Trophoblast cell (in vitro differentiated cells and primary cell): ENCODE data around the gene NKPD1.

Source experiments
- DNase-seq, 2 donors: peaks; one replicate each; pipeline ENCODE4 v3.0.0-alpha.2; 2016
- H2AFZ ChIP-seq: 2 replicates; pipeline ENCODE4 v1.6.1; 2013; ENCODE audit warnings: low read length, moderate library complexity, mild to moderate bottlenecking; ENCODE audit not compliant: insufficient read depth, poor library complexity
- H2AK5ac ChIP-seq: 2 replicates; pipeline ENCODE4 v1.6.1; 2013; ENCODE audit warnings: mild to moderate bottlenecking, low read length
- H2BK120ac ChIP-seq: 2 replicates; pipeline ENCODE4 v1.6.1; 2013; ENCODE audit warnings: low read length, mild to moderate bottlenecking, moderate library complexity; ENCODE audit not compliant: insufficient read depth, poor library complexity
- H2BK12ac ChIP-seq: 2 replicates; pipeline ENCODE4 v1.6.1; 2013; ENCODE audit warnings: mild to moderate bottlenecking, low read length, moderate library complexity
- H2BK5ac ChIP-seq: 2 replicates; pipeline ENCODE4 v1.6.1; 2013; ENCODE audit warnings: low read length, low read depth, moderate library complexity, mild to moderate bottlenecking; ENCODE audit not compliant: poor library complexity
- H3K14ac ChIP-seq: 2 replicates; pipeline ENCODE4 v1.6.1; 2013; ENCODE audit warnings: mild to moderate bottlenecking, low read length
- H3K18ac ChIP-seq: 2 replicates; pipeline ENCODE4 v1.6.1; 2013; ENCODE audit warnings: mild to moderate bottlenecking, low read length
- H3K23ac ChIP-seq: 2 replicates; pipeline ENCODE4 v1.6.1; 2013; ENCODE audit warnings: low read length
- H3K27ac ChIP-seq: 2 replicates; pipeline ENCODE4 v1.5.1; 2013; ENCODE audit warnings: low read depth, mild to moderate bottlenecking, inconsistent platforms, low read length, moderate library complexity
- H3K27me3 ChIP-seq: 2 replicates; pipeline ENCODE4 v1.6.1; 2013; ENCODE audit warnings: inconsistent platforms, mild to moderate bottlenecking, low read length, moderate library complexity; ENCODE audit not compliant: insufficient read depth
- H3K36me3 ChIP-seq, 2 experiments: 1 replicate in 1 of 2; 2 replicates in 1 of 2; pipeline ENCODE4 v1.6.1; 2013; ENCODE audit warnings: low read length in 2 of 2, mild to moderate bottlenecking in 2 of 2, moderate library complexity in 1 of 2; ENCODE audit not compliant: insufficient read depth in 2 of 2, control insufficient read depth in 1 of 2
- H3K4ac ChIP-seq: 2 replicates; pipeline ENCODE4 v1.6.1; 2013; ENCODE audit warnings: low read depth, mild to moderate bottlenecking, low read length, moderate library complexity
- H3K4me1 ChIP-seq, 2 experiments: 1 replicate in 1 of 2; 2 replicates in 1 of 2; pipeline ENCODE4 v1.6.1; 2013; ENCODE audit warnings: low read length in 2 of 2, mild to moderate bottlenecking in 2 of 2, moderate library complexity in 1 of 2; ENCODE audit not compliant: insufficient read depth in 2 of 2, control insufficient read depth in 1 of 2
- H3K4me2 ChIP-seq: 2 replicates; pipeline ENCODE4 v1.6.1; 2013; ENCODE audit warnings: inconsistent platforms, mild to moderate bottlenecking, low read length, moderate library complexity
- H3K4me3 ChIP-seq: 2 replicates; pipeline ENCODE4 v1.5.1; 2013; ENCODE audit warnings: mild to moderate bottlenecking, low read depth, low read length, inconsistent platforms
- H3K79me1 ChIP-seq: one replicate; pipeline ENCODE4 v1.6.1; 2013; ENCODE audit warnings: low read length
- H3K79me2 ChIP-seq: 2 replicates; pipeline ENCODE4 v1.6.1; 2013; ENCODE audit warnings: low read length, mild to moderate bottlenecking; ENCODE audit not compliant: control insufficient read depth, insufficient read depth, poor library complexity
- H3K9ac ChIP-seq: 2 replicates; pipeline ENCODE4 v1.6.1; 2013; ENCODE audit warnings: mild to moderate bottlenecking, low read length
- H3K9me3 ChIP-seq: 2 replicates; pipeline ENCODE4 v1.6.1; 2013; ENCODE audit warnings: low read depth, mild to moderate bottlenecking, control low read depth, inconsistent platforms, low read length; ENCODE audit not compliant: insufficient read depth
- H4K12ac ChIP-seq: 2 replicates; pipeline ENCODE4 v1.6.1; 2013; ENCODE audit warnings: low read depth, mild to moderate bottlenecking, low read length, moderate library complexity
- H4K8ac ChIP-seq: 2 replicates; pipeline ENCODE4 v1.6.1; 2013; ENCODE audit warnings: low read depth, mild to moderate bottlenecking, low read length, moderate library complexity
- H4K91ac ChIP-seq: one replicate; pipeline ENCODE4 v1.6.1; 2013; ENCODE audit warnings: low read depth, mild to moderate bottlenecking, low read length, moderate library complexity
- WGBS: extraction: QIAGEN DNeasy Blood & Tissue Kit; methylation state at CpG from one replicate; pipeline ENCODE4 v1.1.7; 2013; ENCODE audit warnings: missing lambda C conversion rate; ENCODE audit not compliant: insufficient read length, insufficient coverage; ENCODE audit errors: extremely low coverage; 5-methylcytosine and 5-hydroxymethylcytosine counted together

Gene NKPD1

DNA sequence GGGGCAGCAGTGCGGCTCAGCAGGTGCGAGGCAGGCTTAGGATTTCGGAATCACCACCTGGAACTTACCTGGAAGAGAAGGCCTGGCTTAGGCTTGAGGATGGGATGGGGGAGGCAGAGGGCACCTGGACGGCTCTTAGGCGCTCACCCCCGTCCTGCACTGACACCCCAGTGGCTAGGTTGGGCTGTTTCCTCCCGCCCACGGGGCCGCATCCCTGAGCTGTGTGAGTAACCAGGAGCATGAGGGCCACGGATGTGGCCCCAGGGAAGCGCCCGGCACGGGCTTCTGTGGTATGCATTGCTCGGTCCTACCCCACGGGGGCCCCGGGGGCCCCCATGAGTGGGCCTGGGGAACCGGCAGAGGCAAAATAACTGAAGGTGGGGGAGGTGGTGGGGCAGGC, 2.4 kb upstream of the NKPD1 start:
- Histone ChIP-seq H2BK12ac (no peak overlapping the region), H2AFZ (no peak overlapping the region), H2AK5ac (no peak overlapping the region), H4K8ac (no peak overlapping the region), H2BK120ac (no peak overlapping the region), H3K14ac (no peak overlapping the region), H4K91ac (no peak overlapping the region), H3K23ac (no peak overlapping the region), H4K12ac (no peak overlapping the region), H3K9ac (no peak overlapping the region), H3K4me3 (no peak overlapping the region), H3K79me1 (no peaks in the 10 kb centered on the region), H3K9me3 (no peaks in the 10 kb centered on the region), H3K36me3 (no peaks in the 10 kb centered on the region), H3K27ac (no peak overlapping the region), H3K79me2 (no peaks in the 10 kb centered on the region), H3K4me2 (no peak overlapping the region), H3K4me1 (peaks cover 17 to 18% of the 10 kb centered on the region in 2 experiments), H3K4ac (no peak overlapping the region), H3K27me3 (no peaks in the 10 kb centered on the region), H3K18ac (no peak overlapping the region), H2BK5ac (no peak overlapping the region)
- no CpG with 5 or more reads among the region's 17 CpGs for WGBS
- DNase-seq = no peak

- H3K9me3 ChIP-seq = no peaks in the 10 kb centered on the region
- H3K4me2 ChIP-seq = no peak overlapping the region
- no peak overlapping the region for H4K8ac ChIP-seq
- no peak overlapping the region for H3K4me3 ChIP-seq
- H3K27me3 ChIP-seq = no peaks in the 10 kb centered on the region
- peaks cover 17 to 18% of the 10 kb centered on the region in 2 experiments for H3K4me1 ChIP-seq
- H3K27ac ChIP-seq = no peak overlapping the region
- no peak overlapping the region for H2AK5ac ChIP-seq
- H3K14ac ChIP-seq = no peak overlapping the region
- DNase-seq = no peak
- no peak overlapping the region for H3K9ac ChIP-seq
- H2BK120ac ChIP-seq = no peak overlapping the region
- H2BK12ac ChIP-seq = no peak overlapping the region
- H3K18ac ChIP-seq = no peak overlapping the region
- no peak overlapping the region for H4K91ac ChIP-seq
- no peaks in the 10 kb centered on the region for H3K79me2 ChIP-seq
- H3K79me1 ChIP-seq = no peaks in the 10 kb centered on the region
- no peak overlapping the region for H4K12ac ChIP-seq
- H3K23ac ChIP-seq = no peak overlapping the region
- no peaks in the 10 kb centered on the region for H3K36me3 ChIP-seq
- no CpG with 5 or more reads among the region's 18 CpGs for WGBS
- H2AFZ ChIP-seq = no peak overlapping the region
- no peak overlapping the region for H2BK5ac ChIP-seq
- H3K4ac ChIP-seq = no peak overlapping the region
These were observed 1.9 kb upstream of the NKPD1 start for GRCh38 chr19:45162608-45163143.

DNA sequence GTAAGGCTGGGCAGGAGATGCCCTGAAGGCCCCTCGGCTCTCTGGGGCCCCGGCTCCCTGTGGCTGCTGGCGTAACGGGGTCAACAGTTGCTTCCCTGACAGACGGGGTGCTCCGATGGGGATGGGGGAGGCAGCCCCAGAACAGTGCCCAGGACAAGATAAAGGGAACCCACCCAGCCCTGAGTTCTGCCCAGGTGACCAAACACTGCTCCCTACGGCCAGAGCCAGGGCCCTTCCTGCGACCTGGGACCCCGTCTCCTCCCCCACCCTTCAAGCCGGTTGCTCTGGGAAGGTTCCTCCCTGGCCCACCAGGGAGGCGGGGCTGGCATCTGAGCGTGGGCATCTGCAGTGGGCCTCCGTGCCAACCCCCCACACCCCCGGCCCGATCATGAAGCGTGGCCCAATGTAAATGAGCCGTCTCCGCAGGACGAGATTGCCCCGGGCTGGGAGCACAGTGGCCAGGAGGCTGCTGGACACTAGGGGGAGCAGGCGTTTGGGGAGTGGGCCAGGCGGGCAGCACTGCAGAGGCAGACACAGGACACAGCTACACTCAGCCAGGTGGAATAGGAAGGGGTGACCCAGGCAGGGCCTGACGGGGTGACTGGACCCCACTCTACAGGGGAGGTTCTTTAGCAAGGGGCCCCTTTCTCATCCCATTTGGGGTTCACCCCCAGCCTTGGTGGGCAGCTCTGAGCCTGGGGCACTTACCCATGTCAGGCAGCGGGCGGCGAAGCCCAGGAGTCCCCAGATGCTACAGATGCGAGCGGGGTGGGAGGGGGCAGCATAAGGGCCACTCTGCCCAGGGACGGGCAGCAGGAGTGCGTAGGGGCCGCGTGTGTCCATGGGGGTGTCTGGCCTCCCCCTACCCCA, 1.2 kb upstream of the NKPD1 start:
- WGBS = no CpG with 5 or more reads among the region's 32 CpGs

DNA sequence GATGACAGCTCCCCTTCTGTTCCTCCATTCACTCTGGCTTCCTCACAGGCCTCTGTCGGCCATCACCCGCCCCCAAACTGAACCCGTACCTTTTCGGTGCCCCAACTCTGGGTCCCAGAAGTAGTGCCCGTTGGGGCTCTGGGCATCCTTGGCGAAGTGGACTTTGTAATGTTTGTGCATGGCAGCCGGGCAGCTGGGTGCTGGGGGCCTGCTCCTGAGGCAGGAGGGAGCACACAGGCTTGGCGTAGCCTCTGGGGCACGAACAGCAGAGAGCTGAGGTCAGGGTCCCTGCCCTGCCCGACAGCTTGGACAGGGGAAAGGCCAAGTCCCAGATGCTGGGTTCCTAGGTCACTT, 834 bp downstream of the NKPD1 start:
- Histone ChIP-seq H2BK120ac (no peak overlapping the region), H3K79me1 (no peaks in the 10 kb centered on the region), H3K4me2 (no peak overlapping the region), H3K18ac (no peak overlapping the region), H3K4ac (no peak overlapping the region), H3K27ac (no peak overlapping the region), H4K91ac (no peak overlapping the region), H3K4me3 (no peak overlapping the region), H4K8ac (no peak overlapping the region), H3K14ac (no peak overlapping the region), H2BK5ac (no peak overlapping the region), H2AFZ (no peak overlapping the region), H2BK12ac (no peak overlapping the region), H3K9me3 (no peaks in the 10 kb centered on the region), H3K27me3 (no peaks in the 10 kb centered on the region), H2AK5ac (no peak overlapping the region), H3K23ac (no peak overlapping the region), H3K9ac (no peak overlapping the region), H3K36me3 (no peaks in the 10 kb centered on the region), H3K4me1 (peaks cover 17 to 18% of the 10 kb centered on the region in 2 experiments), H4K12ac (no peak overlapping the region), H3K79me2 (no peaks in the 10 kb centered on the region)
- WGBS = no CpG with 5 or more reads among the region's 10 CpGs
- no peak for DNase-seq

More for the DNA sequence above, 1.2 kb upstream of the NKPD1 start:
- Histone ChIP-seq H2BK120ac (no peak overlapping the region), H3K79me1 (no peaks in the 10 kb centered on the region), H4K8ac (no peak overlapping the region), H3K4ac (no peak overlapping the region), H2AK5ac (no peak overlapping the region), H4K12ac (no peak overlapping the region), H3K79me2 (no peaks in the 10 kb centered on the region), H3K4me3 (no peak overlapping the region), H2BK12ac (no peak overlapping the region), H4K91ac (no peak overlapping the region), H3K36me3 (no peaks in the 10 kb centered on the region), H3K9me3 (no peaks in the 10 kb centered on the region), H3K18ac (no peak overlapping the region), H3K27me3 (no peaks in the 10 kb centered on the region), H2BK5ac (no peak overlapping the region), H2AFZ (no peak overlapping the region), H3K23ac (no peak overlapping the region), H3K14ac (no peak overlapping the region), H3K27ac (no peak overlapping the region), H3K4me1 (peaks cover 17 to 18% of the 10 kb centered on the region in 2 experiments), H3K9ac (no peak overlapping the region), H3K4me2 (peak overlapping the region; percentile 14)
- peak in 1 of 2 donors; percentile 55 for DNase-seq
